Astrocyte (in vitro differentiated cells and primary cell): ENCODE data around the gene RAET1L. TPM values are rescaled to one million over a fixed set of nuclear protein-coding genes. Genes with fewer than 3 reads are reported as not detected.
"Not testable (repeated sequence)": the region's sequence is repeated elsewhere in the genome, so short reads cannot be mapped to it uniquely, and the experiment has no call there.

Source experiments
- DNase-seq: peaks from one replicate; pipeline ENCODE4 v3.0.0-alpha.2; 2010; ENCODE audit warnings: low read depth
- FAIRE-seq: peaks from 2 replicates; lab custom pipeline; 2011; peaks lifted over from hg19 to GRCh38; lab: Jason Lieb, UNC
- H2AFZ ChIP-seq: 2 replicates; pipeline ENCODE4 v1.6.0; 2012; ENCODE audit warnings: low read depth, low read length, inconsistent platforms
- H3K27ac ChIP-seq: 2 replicates; pipeline ENCODE4 v1.5.1; 2011; ENCODE audit warnings: low read depth, low read length, inconsistent platforms
- H3K27me3 ChIP-seq: 2 replicates; pipeline ENCODE4 v1.6.0; 2011; ENCODE audit warnings: low read length, inconsistent platforms; ENCODE audit not compliant: insufficient read depth
- H3K36me3 ChIP-seq: 2 replicates; pipeline ENCODE4 v1.5.1; 2011; ENCODE audit warnings: low read length, inconsistent platforms; ENCODE audit not compliant: insufficient read depth
- H3K4me1 ChIP-seq: 2 replicates; pipeline ENCODE4 v1.5.1; 2011; ENCODE audit warnings: low read length, inconsistent platforms; ENCODE audit not compliant: insufficient read depth
- H3K4me2 ChIP-seq: 2 replicates; pipeline ENCODE4 v1.6.0; 2012; ENCODE audit warnings: low read length, inconsistent platforms
- H3K4me3 ChIP-seq: 2 replicates; pipeline ENCODE4 v1.5.1; 2011; ENCODE audit warnings: low read depth, mild to moderate bottlenecking, low read length, inconsistent platforms; ENCODE audit not compliant: insufficient read depth
- H3K79me2 ChIP-seq: 2 replicates; pipeline ENCODE4 v1.6.0; 2012; ENCODE audit warnings: mild to moderate bottlenecking, low read length, inconsistent platforms; ENCODE audit not compliant: insufficient read depth
- H3K9ac ChIP-seq: 2 replicates; pipeline ENCODE4 v1.6.0; 2012; ENCODE audit warnings: mild to moderate bottlenecking, low read length, inconsistent platforms
- H3K9me3 ChIP-seq: 2 replicates; pipeline ENCODE4 v1.5.1; 2012; ENCODE audit warnings: low read depth, mild to moderate bottlenecking, low read length, inconsistent platforms; ENCODE audit not compliant: insufficient read depth
- H4K20me1 ChIP-seq: 2 replicates; pipeline ENCODE4 v1.6.0; 2012; ENCODE audit warnings: low read length, inconsistent platforms; ENCODE audit not compliant: insufficient read depth
- H3K27ac Mint-ChIP-seq: one replicate; pipeline ENCODE4 v1.8.0; 2021; ENCODE audit warnings: mild to moderate bottlenecking, mixed read lengths; ENCODE audit not compliant: unreplicated experiment
- H3K27me3 Mint-ChIP-seq: one replicate; pipeline ENCODE4 v1.8.0; 2021; ENCODE audit warnings: low read depth, mixed read lengths; ENCODE audit not compliant: unreplicated experiment
- H3K36me3 Mint-ChIP-seq: one replicate; pipeline ENCODE4 v1.8.0; 2021; ENCODE audit warnings: low read depth, mixed read lengths; ENCODE audit not compliant: unreplicated experiment
- H3K4me1 Mint-ChIP-seq: one replicate; pipeline ENCODE4 v1.8.0; 2021; ENCODE audit warnings: low read depth, mixed read lengths; ENCODE audit not compliant: unreplicated experiment
- H3K4me3 Mint-ChIP-seq: one replicate; pipeline ENCODE4 v1.8.0; 2021; ENCODE audit warnings: mild to moderate bottlenecking, moderate library complexity, mixed read lengths; ENCODE audit not compliant: unreplicated experiment
- H3K9me3 Mint-ChIP-seq: one replicate; pipeline ENCODE4 v1.8.0; 2021; ENCODE audit warnings: mild to moderate bottlenecking, mixed read lengths; ENCODE audit not compliant: unreplicated experiment
- EZH2 ChIP-seq: IDR thresholded peaks from 2 replicates; pipeline ENCODE4 v1.6.1; 2012; ENCODE audit warnings: mild to moderate bottlenecking, low read length, inconsistent platforms; ENCODE audit not compliant: insufficient read depth
- total RNA-seq: library from RNA; stranded (reverse); gene quantifications from 2 replicates; pipeline ENCODE4 v1.2.1, GENCODE V29; 2021
- TF ChIP-seq, protein P1 (sequence below): IDR thresholded peaks from 2 replicates; pipeline ENCODE4 v1.5.1; 2011; ENCODE audit warnings: low read depth, mild to moderate bottlenecking, inconsistent platforms, low read length, moderate library complexity; ENCODE audit not compliant: insufficient read depth

Gene RAET1L
- total RNA-seq, 1 donor from 2014 or later: not detected

DNA sequence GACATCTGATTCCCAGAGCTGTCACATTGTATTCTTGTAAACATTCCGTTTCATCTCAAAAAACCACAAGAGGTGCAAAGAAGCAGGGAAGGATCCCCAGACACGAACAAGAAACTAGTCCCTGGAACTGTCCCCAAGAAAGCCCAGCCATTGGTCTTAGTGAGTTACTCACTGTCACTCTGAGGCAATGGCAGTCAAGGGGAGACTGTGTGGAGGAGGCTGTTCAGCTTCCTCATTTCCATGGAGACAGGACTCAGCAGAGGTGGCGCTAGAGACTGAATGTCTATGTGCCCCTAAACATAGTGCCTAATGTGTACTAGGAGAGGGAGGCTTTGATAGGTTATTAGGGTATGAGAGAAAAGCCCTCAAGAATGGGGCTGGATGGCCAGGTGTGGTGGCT is 50.5 kb downstream of the RAET1L start:
- Histone ChIP-seq H3K4me2 (no peak overlapping the region), H3K9ac (no peak overlapping the region), H3K79me2 (no peaks in the 10 kb centered on the region), H3K36me3 (no peaks in the 10 kb centered on the region), H3K27me3 (peaks cover 74% of the 10 kb centered on the region), H4K20me1 (no peaks in the 10 kb centered on the region), H2AFZ (no peak overlapping the region), H3K4me3 (no peak overlapping the region), H3K4me1 (no peaks in the 10 kb centered on the region), H3K9me3 (no peaks in the 10 kb centered on the region), H3K27ac (no peak overlapping the region)
- Mint-ChIP-seq H3K4me1 (no peaks in the 10 kb centered on the region), H3K27me3 (peaks cover 87% of the 10 kb centered on the region), H3K4me3 (no peak overlapping the region), H3K36me3 (peaks cover 3% of the 10 kb centered on the region), H3K27ac (no peak overlapping the region), H3K9me3 (peaks cover 6% of the 10 kb centered on the region)
- FAIRE-seq: no peak
- DNase-seq: no peak
- no peak for TF ChIP-seq EZH2
- TF ChIP-seq, protein P1, sequence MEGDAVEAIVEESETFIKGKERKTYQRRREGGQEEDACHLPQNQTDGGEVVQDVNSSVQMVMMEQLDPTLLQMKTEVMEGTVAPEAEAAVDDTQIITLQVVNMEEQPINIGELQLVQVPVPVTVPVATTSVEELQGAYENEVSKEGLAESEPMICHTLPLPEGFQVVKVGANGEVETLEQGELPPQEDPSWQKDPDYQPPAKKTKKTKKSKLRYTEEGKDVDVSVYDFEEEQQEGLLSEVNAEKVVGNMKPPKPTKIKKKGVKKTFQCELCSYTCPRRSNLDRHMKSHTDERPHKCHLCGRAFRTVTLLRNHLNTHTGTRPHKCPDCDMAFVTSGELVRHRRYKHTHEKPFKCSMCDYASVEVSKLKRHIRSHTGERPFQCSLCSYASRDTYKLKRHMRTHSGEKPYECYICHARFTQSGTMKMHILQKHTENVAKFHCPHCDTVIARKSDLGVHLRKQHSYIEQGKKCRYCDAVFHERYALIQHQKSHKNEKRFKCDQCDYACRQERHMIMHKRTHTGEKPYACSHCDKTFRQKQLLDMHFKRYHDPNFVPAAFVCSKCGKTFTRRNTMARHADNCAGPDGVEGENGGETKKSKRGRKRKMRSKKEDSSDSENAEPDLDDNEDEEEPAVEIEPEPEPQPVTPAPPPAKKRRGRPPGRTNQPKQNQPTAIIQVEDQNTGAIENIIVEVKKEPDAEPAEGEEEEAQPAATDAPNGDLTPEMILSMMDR: no peak

DNA sequence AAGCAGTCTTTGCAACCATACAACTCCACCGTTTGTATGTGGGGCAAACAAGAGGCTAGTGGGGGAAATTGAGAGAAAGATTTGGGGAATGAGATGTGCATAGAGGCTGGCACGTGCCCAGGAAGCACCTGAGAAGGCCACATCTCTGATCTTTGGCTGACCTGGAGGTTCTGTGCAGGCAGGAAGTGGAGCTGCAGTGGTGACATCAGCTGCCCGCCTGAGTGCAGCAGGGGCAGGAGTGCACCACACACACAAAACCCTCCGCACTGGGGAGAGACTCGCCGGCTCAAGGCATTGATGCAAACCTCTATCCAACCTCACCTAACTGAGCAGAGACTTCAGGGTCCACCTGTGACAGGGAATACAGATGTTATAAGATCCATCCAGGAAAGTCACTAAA is 50.9 kb downstream of the RAET1L start:
- not testable (repeated sequence) for H3K4me3 ChIP-seq

DNA sequence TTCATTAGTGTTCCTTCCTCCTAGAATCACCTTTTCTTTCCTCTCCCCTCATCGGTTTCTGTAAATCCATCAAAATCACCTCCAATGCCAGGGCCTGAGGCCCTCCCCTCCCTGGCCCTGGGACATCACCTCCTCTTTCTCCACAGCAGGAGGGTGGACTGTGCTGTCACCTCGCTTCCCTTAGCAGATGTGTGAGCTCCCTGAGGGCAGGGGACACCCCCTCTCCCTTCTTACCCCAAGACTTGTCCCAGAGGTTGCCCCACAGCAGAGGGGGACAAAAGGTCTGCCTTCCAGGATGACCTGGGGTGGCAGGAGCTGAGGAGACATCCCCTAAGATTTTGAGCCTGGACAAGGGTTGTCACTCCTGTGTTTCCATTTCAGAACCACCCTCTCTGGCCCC is 55.7 kb downstream of the RAET1L start:
- Histone ChIP-seq H3K9me3 (no peaks in the 10 kb centered on the region), H3K9ac (no peak overlapping the region), H2AFZ (no peak overlapping the region), H3K4me2 (no peak overlapping the region), H3K27ac (no peak overlapping the region), H4K20me1 (no peaks in the 10 kb centered on the region), H3K4me3 (no peak overlapping the region), H3K4me1 (peaks cover 6% of the 10 kb centered on the region), H3K27me3 (peaks cover 55% of the 10 kb centered on the region), H3K36me3 (no peaks in the 10 kb centered on the region), H3K79me2 (no peaks in the 10 kb centered on the region)
- no peak for DNase-seq
- TF ChIP-seq, protein P1: no peak
- TF ChIP-seq EZH2: no peak
- peaks cover 9% of the 10 kb centered on the region for H3K9me3 Mint-ChIP-seq
- FAIRE-seq: no peak
- H3K4me1 Mint-ChIP-seq: peaks cover 12% of the 10 kb centered on the region
- H3K27me3 Mint-ChIP-seq: peaks cover 88% of the 10 kb centered on the region
- H3K36me3 Mint-ChIP-seq: peaks cover 22% of the 10 kb centered on the region
- H3K27ac Mint-ChIP-seq: no peak overlapping the region
- H3K4me3 Mint-ChIP-seq: no peak overlapping the region

More for the DNA sequence above, 50.9 kb downstream of the RAET1L start:
- not testable (repeated sequence) for H3K36me3 Mint-ChIP-seq, H3K4me1 Mint-ChIP-seq, DNase-seq, H2AFZ ChIP-seq, H3K9ac ChIP-seq, H3K4me1 ChIP-seq, H3K9me3 ChIP-seq, H3K36me3 ChIP-seq, H3K79me2 ChIP-seq, H3K4me3 Mint-ChIP-seq, FAIRE-seq, H3K4me2 ChIP-seq, H3K27ac Mint-ChIP-seq, H3K9me3 Mint-ChIP-seq, H4K20me1 ChIP-seq, H3K27ac ChIP-seq
- peaks cover 89% of the 10 kb centered on the region for H3K27me3 Mint-ChIP-seq
- peaks cover 73% of the 10 kb centered on the region for H3K27me3 ChIP-seq

DNA sequence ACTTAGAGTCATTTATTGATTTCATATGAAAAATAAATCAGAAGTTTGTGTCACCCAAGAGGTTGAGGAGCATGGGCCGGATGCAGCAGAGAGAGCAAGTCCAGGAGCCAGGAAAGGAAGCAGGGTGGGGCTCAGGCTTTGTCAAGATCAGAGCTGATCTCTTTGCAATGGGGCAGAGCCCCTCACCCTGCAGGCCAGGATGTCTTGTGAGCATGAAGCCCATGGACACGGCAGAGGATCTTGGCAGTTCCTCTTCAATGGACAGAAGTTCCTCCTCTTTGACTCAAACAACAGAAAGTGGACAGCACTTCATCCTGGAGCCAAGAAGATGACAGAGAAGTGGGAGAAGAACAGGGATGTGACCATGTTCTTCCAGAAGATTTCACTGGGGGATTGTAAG is 56.4 kb downstream of the RAET1L start:
- not testable (repeated sequence) for H3K4me3 Mint-ChIP-seq
- H3K27me3 ChIP-seq: peaks cover 60% of the 10 kb centered on the region

More for the DNA sequence above, 56.4 kb downstream of the RAET1L start:
- Mint-ChIP-seq H3K36me3 (peaks cover 26% of the 10 kb centered on the region), H3K27me3 (peaks cover 88% of the 10 kb centered on the region), H3K4me1 (peaks cover 12% of the 10 kb centered on the region)
- not testable (repeated sequence) for H3K9me3 ChIP-seq, H3K4me3 ChIP-seq, DNase-seq, H4K20me1 ChIP-seq, H3K79me2 ChIP-seq, FAIRE-seq, H2AFZ ChIP-seq, H3K4me2 ChIP-seq, H3K36me3 ChIP-seq, H3K27ac Mint-ChIP-seq, H3K9me3 Mint-ChIP-seq, H3K27ac ChIP-seq, H3K9ac ChIP-seq
- peaks cover 14% of the 10 kb centered on the region for H3K4me1 ChIP-seq
